Measurements from ENCODE around the gene DDHD1. TPM values are rescaled to one million over a fixed set of nuclear protein-coding genes. Genes with fewer than 3 reads are reported as not detected.
"Not testable (repeated sequence)": the region's sequence is repeated elsewhere in the genome, so short reads cannot be mapped to it uniquely, and the experiment has no call there.

Gene DDHD1
- total RNA-seq, 2 donors from 2014 or later: 31.8 to 46.0 TPM

- Histone ChIP-seq H3K4me1 (ENCODE audit: control insufficient read depth in 1 of 2, low read depth in 2 of 2) (no peaks in the 10 kb centered on the region), H3K36me3 (no peaks in the 10 kb centered on the region), H3K27me3 (replicated peaks; ENCODE audit: insufficient read depth) (no peaks in the 10 kb centered on the region), H3K4me3 (no peak overlapping the region), H3K27ac (no peak overlapping the region), H3K9me3 (peaks cover 5% of the 10 kb centered on the region)
- TF ChIP-seq, protein P1, sequence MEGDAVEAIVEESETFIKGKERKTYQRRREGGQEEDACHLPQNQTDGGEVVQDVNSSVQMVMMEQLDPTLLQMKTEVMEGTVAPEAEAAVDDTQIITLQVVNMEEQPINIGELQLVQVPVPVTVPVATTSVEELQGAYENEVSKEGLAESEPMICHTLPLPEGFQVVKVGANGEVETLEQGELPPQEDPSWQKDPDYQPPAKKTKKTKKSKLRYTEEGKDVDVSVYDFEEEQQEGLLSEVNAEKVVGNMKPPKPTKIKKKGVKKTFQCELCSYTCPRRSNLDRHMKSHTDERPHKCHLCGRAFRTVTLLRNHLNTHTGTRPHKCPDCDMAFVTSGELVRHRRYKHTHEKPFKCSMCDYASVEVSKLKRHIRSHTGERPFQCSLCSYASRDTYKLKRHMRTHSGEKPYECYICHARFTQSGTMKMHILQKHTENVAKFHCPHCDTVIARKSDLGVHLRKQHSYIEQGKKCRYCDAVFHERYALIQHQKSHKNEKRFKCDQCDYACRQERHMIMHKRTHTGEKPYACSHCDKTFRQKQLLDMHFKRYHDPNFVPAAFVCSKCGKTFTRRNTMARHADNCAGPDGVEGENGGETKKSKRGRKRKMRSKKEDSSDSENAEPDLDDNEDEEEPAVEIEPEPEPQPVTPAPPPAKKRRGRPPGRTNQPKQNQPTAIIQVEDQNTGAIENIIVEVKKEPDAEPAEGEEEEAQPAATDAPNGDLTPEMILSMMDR (IDR thresholded peaks at IDR 0.05): no peak
- DNase-seq (ENCODE audit: low spot score) (no peak), ATAC-seq (ENCODE audit: insufficient number of reproducible peaks, low FRiP score, low read depth) (no peak)
Observed at GRCh38 chr14:53103636-53104340, 49.3 kb downstream of the DDHD1 start.

- DNase-seq (ENCODE audit: low spot score) (no peak), ATAC-seq (ENCODE audit: insufficient number of reproducible peaks, low FRiP score, low read depth) (no peak)
- H3K27ac ChIP-seq: no peak overlapping the region
- no peak overlapping the region for H3K4me3 ChIP-seq
- no peaks in the 10 kb centered on the region for H3K4me1 ChIP-seq (ENCODE audit: control insufficient read depth in 1 of 2, low read depth in 2 of 2)
- H3K27me3 ChIP-seq (replicated peaks; ENCODE audit: insufficient read depth): no peaks in the 10 kb centered on the region
- H3K9me3 ChIP-seq: no peaks in the 10 kb centered on the region
- TF ChIP-seq, protein P1 (IDR thresholded peaks at IDR 0.05): no peak
- no peaks in the 10 kb centered on the region for H3K36me3 ChIP-seq
Observed at GRCh38 chr14:53093206-53093605, 59.9 kb downstream of the DDHD1 start.

DNA sequence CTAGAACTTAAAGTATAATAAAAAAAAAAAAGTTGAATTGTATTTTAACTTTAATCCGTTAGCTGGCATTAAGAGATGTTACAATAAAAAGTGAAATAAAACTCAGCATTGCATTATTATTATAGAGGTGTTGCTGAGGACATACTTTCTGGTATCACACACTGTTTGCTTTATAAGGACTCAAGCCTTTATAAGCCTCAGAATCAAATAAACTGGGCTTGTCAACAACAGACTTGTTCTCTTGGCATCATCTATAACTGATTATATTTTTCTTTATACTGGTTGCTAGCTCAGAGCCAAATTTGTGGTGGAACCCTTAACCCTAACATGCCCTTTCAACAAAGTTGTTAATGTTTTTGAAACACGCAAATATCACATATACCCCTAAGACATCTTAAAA, 62.3 kb downstream of the DDHD1 start:
- no peaks in the 10 kb centered on the region for H3K4me1 ChIP-seq (ENCODE audit: control insufficient read depth in 1 of 2, low read depth in 2 of 2)
- no peak overlapping the region for H3K4me3 ChIP-seq
- no peak for ATAC-seq (ENCODE audit: insufficient number of reproducible peaks, low FRiP score, low read depth)
- H3K27ac ChIP-seq: no peak overlapping the region
- no peaks in the 10 kb centered on the region for H3K9me3 ChIP-seq
- TF ChIP-seq, protein P1 (IDR thresholded peaks at IDR 0.05): no peak
- no peaks in the 10 kb centered on the region for H3K27me3 ChIP-seq (replicated peaks; ENCODE audit: insufficient read depth)
- H3K36me3 ChIP-seq: no peaks in the 10 kb centered on the region
- no peak for DNase-seq (ENCODE audit: low spot score)

DNA sequence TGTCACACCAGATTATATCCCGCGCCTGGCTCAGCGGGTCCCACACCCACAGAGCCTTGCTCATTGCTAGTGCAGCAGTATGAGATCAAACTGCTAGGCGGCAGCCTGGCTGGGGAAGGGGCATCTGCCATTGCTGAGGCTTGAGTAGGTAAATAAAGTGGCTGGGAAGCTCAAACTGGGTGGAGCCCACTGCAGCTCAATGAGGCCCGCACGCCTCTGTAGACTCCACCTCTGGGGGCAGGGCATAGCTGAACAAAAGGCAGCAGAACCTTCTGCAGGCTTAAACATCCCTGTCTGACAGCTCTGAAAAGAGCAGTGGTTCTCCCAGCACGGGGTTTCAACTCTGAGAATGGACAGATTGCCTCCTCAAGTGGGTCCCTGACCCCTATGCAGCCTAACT, 68.2 kb downstream of the DDHD1 start:
- not testable (repeated sequence) for DNase-seq (ENCODE audit: low spot score); ATAC-seq (ENCODE audit: insufficient number of reproducible peaks, low FRiP score, low read depth)

GRCh38 chr14:53064475-53064874, 88.6 kb downstream of the DDHD1 start:
- H3K36me3 ChIP-seq: peaks cover 3% of the 10 kb centered on the region
- TF ChIP-seq, protein P1 (IDR thresholded peaks at IDR 0.05): no peak
- no peaks in the 10 kb centered on the region for H3K27me3 ChIP-seq (replicated peaks; ENCODE audit: insufficient read depth)
- H3K4me1 ChIP-seq (ENCODE audit: control insufficient read depth in 1 of 2, low read depth in 2 of 2): no peaks in the 10 kb centered on the region
- no peaks in the 10 kb centered on the region for H3K9me3 ChIP-seq
- ATAC-seq (ENCODE audit: insufficient number of reproducible peaks, low FRiP score, low read depth) (no peak), DNase-seq (ENCODE audit: low spot score) (no peak)
- H3K4me3 ChIP-seq: no peak overlapping the region
- H3K27ac ChIP-seq: no peak overlapping the region

More for the DNA sequence above, 68.2 kb downstream of the DDHD1 start:
- not testable (repeated sequence) for H3K4me1 ChIP-seq (ENCODE audit: control insufficient read depth in 1 of 2, low read depth in 2 of 2); H3K9me3 ChIP-seq; H3K4me3 ChIP-seq; H3K27me3 ChIP-seq (replicated peaks; ENCODE audit: insufficient read depth); H3K36me3 ChIP-seq; H3K27ac ChIP-seq

DNA sequence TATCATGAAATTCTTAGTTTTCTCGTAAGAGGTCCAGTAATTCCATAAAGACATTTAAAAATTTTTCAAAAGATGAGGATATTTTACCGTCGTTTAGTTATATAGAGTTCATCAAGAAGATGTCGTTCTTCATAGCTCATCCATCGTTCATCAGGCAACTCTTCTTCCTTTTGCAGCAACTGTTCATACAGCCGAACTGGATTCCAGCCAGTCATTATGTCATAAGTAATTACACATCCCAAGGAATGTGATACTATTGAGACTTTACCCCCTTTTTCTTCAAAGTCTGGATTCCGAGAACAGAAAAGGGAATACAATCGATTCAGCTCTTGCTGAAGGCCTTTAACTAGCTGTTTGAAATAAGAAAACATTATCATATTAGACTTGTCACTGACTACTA, 90.3 kb downstream of the DDHD1 start:
- ATAC-seq (ENCODE audit: insufficient number of reproducible peaks, low FRiP score, low read depth): no peak
- TF ChIP-seq, protein P1 (IDR thresholded peaks at IDR 0.05): no peak
- H3K4me1 ChIP-seq (ENCODE audit: control insufficient read depth in 1 of 2, low read depth in 2 of 2): no peaks in the 10 kb centered on the region

More for the DNA sequence above, 90.3 kb downstream of the DDHD1 start:
- no peaks in the 10 kb centered on the region for H3K9me3 ChIP-seq
- peaks cover 3% of the 10 kb centered on the region for H3K36me3 ChIP-seq
- no peaks in the 10 kb centered on the region for H3K27me3 ChIP-seq (replicated peaks; ENCODE audit: insufficient read depth)
- H3K4me3 ChIP-seq: no peak overlapping the region
- DNase-seq (ENCODE audit: low spot score): no peak
- no peak overlapping the region for H3K27ac ChIP-seq
